SK-N-SH (cell line): ENCODE results near the gene LSG1. TPM values are rescaled to one million over a fixed set of nuclear protein-coding genes. Genes with fewer than 3 reads are reported as not detected.

ENCODE experiments used
- CTCF ChIA-PET: fragments of 300-600, 350-600 bp; formaldehyde crosslinking; extraction: SDS; loops from one replicate; lab custom pipeline; 2021; lab: Yijun Ruan, JAX
- POLR2A ChIA-PET: fragments of 350-600 bp; sonication (Branson Sonifier 250); formaldehyde crosslinking; extraction: SDS; loops from one replicate; lab custom pipeline; 2020; ENCODE audit warnings: antibody characterized with exemption, inconsistent platforms; lab: Yijun Ruan, JAX
- DNase-seq: peaks from one replicate; pipeline ENCODE4 v3.0.0; 2012
- H2AFZ ChIP-seq: fragments of 200-600 bp; sonication (generic); 2 replicates; pipeline ENCODE4 v1.8.1; 2016; ENCODE audit warnings: antibody characterized with exemption, mild to moderate bottlenecking, low read depth
- H3F3A ChIP-seq: fragments of 200-600 bp; sonication (generic); replicated peaks from 2 replicates; pipeline ENCODE3; 2016; ENCODE audit warnings: antibody characterized with exemption, mild to moderate bottlenecking; ENCODE audit not compliant: insufficient read depth
- H3K27ac ChIP-seq, 2 experiments: fragments of 200-500 bp in 1 of 2; fragments of 200-600 bp in 1 of 2; sonication (Bioruptor generic) in 1 of 2; sonication (generic), shearing (Covaris generic) in 1 of 2; 2 replicates each; pipeline versions ENCODE4 v1.5.1 to v1.6.1; 2014 to 2016; ENCODE audit warnings: low read depth in 2 of 2, inconsistent platforms in 1 of 2, low read length in 1 of 2, mild to moderate bottlenecking in 1 of 2, mixed read lengths in 1 of 2
- H3K27me3 ChIP-seq: fragments of 200-600 bp; sonication (generic), shearing (Covaris generic); 2 replicates; pipeline ENCODE4 v1.6.1; 2016; ENCODE audit warnings: mixed run types; ENCODE audit not compliant: insufficient read depth
- H3K36me3 ChIP-seq, 2 experiments: fragments of 200-500 bp in 1 of 2; fragments of 200-600 bp in 1 of 2; sonication (Bioruptor generic) in 1 of 2; sonication (generic) in 1 of 2; replicated peaks in 1 of 2; 2 replicates each; pipeline versions ENCODE3 to v1.5.1; 2014 to 2016; ENCODE audit warnings: low read length in 1 of 2, mild to moderate bottlenecking in 1 of 2; ENCODE audit not compliant: insufficient read depth in 2 of 2, control insufficient read depth in 1 of 2
- H3K4me1 ChIP-seq, 2 experiments: fragments of 200-500 bp in 1 of 2; fragments of 200-600 bp in 1 of 2; sonication (Bioruptor generic) in 1 of 2; sonication (generic), shearing (Covaris generic) in 1 of 2; 2 replicates each; pipeline versions ENCODE4 v1.5.1 to v1.6.1; 2014 to 2016; ENCODE audit warnings: low read depth in 1 of 2, low read length in 1 of 2, mixed run types in 1 of 2; ENCODE audit not compliant: insufficient read depth in 2 of 2, control insufficient read depth in 1 of 2
- H3K4me2 ChIP-seq: fragments of 200-600 bp; sonication (generic), shearing (Covaris generic); 2 replicates; pipeline ENCODE4 v1.6.1; 2017; ENCODE audit warnings: mixed run types
- H3K4me3 ChIP-seq, 2 experiments: fragments of 200-500 bp in 1 of 2; fragments of 200-600 bp in 1 of 2; sonication (Bioruptor generic) in 1 of 2; sonication (generic), shearing (Covaris generic) in 1 of 2; 2 replicates each; pipeline versions ENCODE4 v1.5.1 to v1.8.1; 2014 to 2016; ENCODE audit warnings: low read depth in 2 of 2, inconsistent platforms in 1 of 2, low read length in 1 of 2, mild to moderate bottlenecking in 1 of 2, mixed read lengths in 1 of 2, moderate library complexity in 1 of 2
- H3K79me2 ChIP-seq: fragments of 200-600 bp; sonication (generic); 2 replicates; pipeline ENCODE4 v1.8.1; 2017; ENCODE audit warnings: mild to moderate bottlenecking; ENCODE audit not compliant: insufficient read depth
- H3K9ac ChIP-seq: fragments of 200-600 bp; sonication (generic); 2 replicates; pipeline ENCODE4 v1.6.1; 2017; ENCODE audit warnings: mixed run types
- H3K9me2 ChIP-seq: fragments of 200-600 bp; sonication (generic); 2 replicates; pipeline ENCODE4 v1.6.1; 2017; ENCODE audit warnings: mixed run types
- H3K9me3 ChIP-seq: fragments of 200-600 bp; sonication (generic); 2 replicates; pipeline ENCODE4 v1.6.1; 2017; ENCODE audit warnings: mixed run types, mild to moderate bottlenecking, moderate library complexity
- H4K20me1 ChIP-seq: fragments of 200-600 bp; sonication (generic); 2 replicates; pipeline ENCODE4 v1.6.1; 2017; ENCODE audit warnings: mild to moderate bottlenecking, mixed run types; ENCODE audit not compliant: insufficient read depth
- CTCF ChIP-seq: fragments of 200-600 bp; sonication (generic); IDR thresholded peaks from 2 replicates; pipeline ENCODE4 v1.6.1; 2017; ENCODE audit warnings: antibody characterized with exemption, mild to moderate bottlenecking, moderate library complexity
- GATA2 ChIP-seq: sonication (generic); formaldehyde crosslinking; IDR thresholded peaks from 2 replicates; pipeline ENCODE4 v1.5.0; 2020; ENCODE audit warnings: mild to moderate bottlenecking, missing genetic modification reagents
- MXI1 ChIP-seq: IDR thresholded peaks from 2 replicates; pipeline ENCODE4 v1.6.1; 2012; ENCODE audit warnings: mild to moderate bottlenecking, low read depth, low read length, improper control_type of control experiment
- SMC3 ChIP-seq: IDR thresholded peaks from 2 replicates; pipeline ENCODE4 v1.6.1; 2012; ENCODE audit warnings: low read depth, low read length, improper control_type of control experiment
- WGBS: methylation state at CpG from one replicate; pipeline ENCODE4 v1.1.6; 2017; ENCODE audit warnings: low lambda C conversion rate; 5-methylcytosine and 5-hydroxymethylcytosine counted together
- polyA plus RNA-seq, 3 experiments: library from polyadenylated mRNA; depleted of rRNA; stranded (reverse); fragments of >200 nt; gene quantifications; 2 replicates each; pipeline ENCODE4 v1.2.3, GENCODE V29; 2012
- TF ChIP-seq, protein P1 (sequence below): IDR thresholded peaks from 2 replicates; pipeline ENCODE4 v1.6.1; 2012; ENCODE audit warnings: mild to moderate bottlenecking, low read depth, low read length, moderate library complexity
- TF ChIP-seq, protein P2 (sequence below): IDR thresholded peaks from 2 replicates; pipeline ENCODE4 v1.4.0; 2012; ENCODE audit warnings: low read depth
- TF ChIP-seq, protein P3 (sequence below): fragments of 150-350 bp; IDR thresholded peaks from 2 replicates; pipeline ENCODE4 v1.6.1; 2017; ENCODE audit warnings: antibody characterized with exemption, low read length, low read depth, borderline replicate concordance

Gene LSG1
- polyA plus RNA-seq, 1 of the 3 experiments (the other 2 are of a cell fraction): 35.1 TPM

- POLR2A ChIA-PET: no interaction called here
- Histone ChIP-seq H4K20me1 (no peaks in the 10 kb centered on the region), H3K79me2 (no peaks in the 10 kb centered on the region), H2AFZ (no peak overlapping the region), H3K36me3 (peaks cover 3 to 23% of the 10 kb centered on the region in 2 experiments), H3K27me3 (no peaks in the 10 kb centered on the region), H3K27ac (no peak overlapping the region), H3K4me2 (no peak overlapping the region), H3K4me1 (no peaks in the 10 kb centered on the region), H3K9me3 (no peaks in the 10 kb centered on the region), H3K9ac (no peak overlapping the region), H3F3A (no peaks in the 10 kb centered on the region), H3K4me3 (no peak overlapping the region), H3K9me2 (no peaks in the 10 kb centered on the region)
- no peak for DNase-seq
- TF ChIP-seq GATA2: no peak
- TF ChIP-seq SMC3: no peak
- no peak for TF ChIP-seq CTCF
- TF ChIP-seq MXI1: no peak
- TF ChIP-seq, protein P1, sequence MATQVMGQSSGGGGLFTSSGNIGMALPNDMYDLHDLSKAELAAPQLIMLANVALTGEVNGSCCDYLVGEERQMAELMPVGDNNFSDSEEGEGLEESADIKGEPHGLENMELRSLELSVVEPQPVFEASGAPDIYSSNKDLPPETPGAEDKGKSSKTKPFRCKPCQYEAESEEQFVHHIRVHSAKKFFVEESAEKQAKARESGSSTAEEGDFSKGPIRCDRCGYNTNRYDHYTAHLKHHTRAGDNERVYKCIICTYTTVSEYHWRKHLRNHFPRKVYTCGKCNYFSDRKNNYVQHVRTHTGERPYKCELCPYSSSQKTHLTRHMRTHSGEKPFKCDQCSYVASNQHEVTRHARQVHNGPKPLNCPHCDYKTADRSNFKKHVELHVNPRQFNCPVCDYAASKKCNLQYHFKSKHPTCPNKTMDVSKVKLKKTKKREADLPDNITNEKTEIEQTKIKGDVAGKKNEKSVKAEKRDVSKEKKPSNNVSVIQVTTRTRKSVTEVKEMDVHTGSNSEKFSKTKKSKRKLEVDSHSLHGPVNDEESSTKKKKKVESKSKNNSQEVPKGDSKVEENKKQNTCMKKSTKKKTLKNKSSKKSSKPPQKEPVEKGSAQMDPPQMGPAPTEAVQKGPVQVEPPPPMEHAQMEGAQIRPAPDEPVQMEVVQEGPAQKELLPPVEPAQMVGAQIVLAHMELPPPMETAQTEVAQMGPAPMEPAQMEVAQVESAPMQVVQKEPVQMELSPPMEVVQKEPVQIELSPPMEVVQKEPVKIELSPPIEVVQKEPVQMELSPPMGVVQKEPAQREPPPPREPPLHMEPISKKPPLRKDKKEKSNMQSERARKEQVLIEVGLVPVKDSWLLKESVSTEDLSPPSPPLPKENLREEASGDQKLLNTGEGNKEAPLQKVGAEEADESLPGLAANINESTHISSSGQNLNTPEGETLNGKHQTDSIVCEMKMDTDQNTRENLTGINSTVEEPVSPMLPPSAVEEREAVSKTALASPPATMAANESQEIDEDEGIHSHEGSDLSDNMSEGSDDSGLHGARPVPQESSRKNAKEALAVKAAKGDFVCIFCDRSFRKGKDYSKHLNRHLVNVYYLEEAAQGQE: no peak
- TF ChIP-seq, protein P2, sequence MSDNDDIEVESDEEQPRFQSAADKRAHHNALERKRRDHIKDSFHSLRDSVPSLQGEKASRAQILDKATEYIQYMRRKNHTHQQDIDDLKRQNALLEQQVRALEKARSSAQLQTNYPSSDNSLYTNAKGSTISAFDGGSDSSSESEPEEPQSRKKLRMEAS: no peak
- TF ChIP-seq, protein P3, sequence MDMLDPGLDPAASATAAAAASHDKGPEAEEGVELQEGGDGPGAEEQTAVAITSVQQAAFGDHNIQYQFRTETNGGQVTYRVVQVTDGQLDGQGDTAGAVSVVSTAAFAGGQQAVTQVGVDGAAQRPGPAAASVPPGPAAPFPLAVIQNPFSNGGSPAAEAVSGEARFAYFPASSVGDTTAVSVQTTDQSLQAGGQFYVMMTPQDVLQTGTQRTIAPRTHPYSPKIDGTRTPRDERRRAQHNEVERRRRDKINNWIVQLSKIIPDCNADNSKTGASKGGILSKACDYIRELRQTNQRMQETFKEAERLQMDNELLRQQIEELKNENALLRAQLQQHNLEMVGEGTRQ: no peak
- CTCF ChIA-PET: interaction anchor here (1.6 kb wide), 1 partner anchor 23 kb away, joined by 5 read pairs; no protein-coding TSS in a partner anchor
- 97% methylated on average over 10 of the region's 14 CpGs for WGBS
These were observed 54.8 kb downstream of the LSG1 start for GRCh38 chr3:194617143-194617671.

DNA sequence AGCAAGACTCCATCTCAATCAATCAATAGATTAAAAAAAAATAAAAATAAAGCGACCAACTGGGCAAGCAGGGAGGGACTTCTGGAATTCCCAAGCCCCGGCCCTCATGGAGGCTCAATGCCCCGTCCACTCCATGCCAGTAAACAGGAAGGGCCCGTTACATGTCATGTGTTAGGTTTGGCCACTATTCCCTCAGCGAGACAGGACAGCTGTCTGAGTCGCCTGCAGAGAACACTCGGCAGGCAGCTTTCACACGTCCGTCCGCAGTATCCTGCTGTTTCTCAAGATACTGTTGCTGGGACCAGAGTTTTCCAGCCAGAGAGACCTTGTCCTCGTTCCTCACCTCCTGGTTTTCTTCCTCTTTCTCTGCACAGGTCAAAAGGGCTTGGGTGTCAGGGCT, 56.8 kb downstream of the LSG1 start:
- H3K9me3 ChIP-seq: no peaks in the 10 kb centered on the region
- H3K4me2 ChIP-seq: no peak overlapping the region
- peaks cover 5% of the 10 kb centered on the region for H3F3A ChIP-seq
- ChIA-PET POLR2A (no interaction called here), CTCF (interaction anchor here (1.0 kb wide), 1 partner anchor 10 kb away, joined by 4 read pairs; no protein-coding TSS in a partner anchor)
- H3K27ac ChIP-seq: no peak overlapping the region
- 97% methylated on average over 10 of the region's 11 CpGs for WGBS
- H3K9ac ChIP-seq: no peak overlapping the region
- TF ChIP-seq CTCF: no peak
- H4K20me1 ChIP-seq: no peaks in the 10 kb centered on the region
- H3K27me3 ChIP-seq: no peaks in the 10 kb centered on the region
- no peaks in the 10 kb centered on the region for H3K4me1 ChIP-seq
- DNase-seq: no peak
- H3K4me3 ChIP-seq: no peak overlapping the region
- H3K9me2 ChIP-seq: no peaks in the 10 kb centered on the region
- peaks cover 3 to 23% of the 10 kb centered on the region in 2 experiments for H3K36me3 ChIP-seq
- no peaks in the 10 kb centered on the region for H3K79me2 ChIP-seq
- H2AFZ ChIP-seq: no peak overlapping the region
